C4-2B (cell line): ENCODE results near the gene TMEM163.

Experiments used
- ZFX ChIP-seq: fragments of 450-650 bp; IDR thresholded peaks from 2 replicates; pipeline ENCODE4 v1.6.1; 2017
- TF ChIP-seq, protein P1 (sequence below): fragments of 450-650 bp; conservative IDR thresholded peaks from 2 replicates; pipeline ENCODE4 v1.5.1; 2017; ENCODE audit warnings: mild to moderate bottlenecking

GRCh38 chr2:134455426-134455825, 263.4 kb downstream of the TMEM163 start:
- TF ChIP-seq, protein P1, sequence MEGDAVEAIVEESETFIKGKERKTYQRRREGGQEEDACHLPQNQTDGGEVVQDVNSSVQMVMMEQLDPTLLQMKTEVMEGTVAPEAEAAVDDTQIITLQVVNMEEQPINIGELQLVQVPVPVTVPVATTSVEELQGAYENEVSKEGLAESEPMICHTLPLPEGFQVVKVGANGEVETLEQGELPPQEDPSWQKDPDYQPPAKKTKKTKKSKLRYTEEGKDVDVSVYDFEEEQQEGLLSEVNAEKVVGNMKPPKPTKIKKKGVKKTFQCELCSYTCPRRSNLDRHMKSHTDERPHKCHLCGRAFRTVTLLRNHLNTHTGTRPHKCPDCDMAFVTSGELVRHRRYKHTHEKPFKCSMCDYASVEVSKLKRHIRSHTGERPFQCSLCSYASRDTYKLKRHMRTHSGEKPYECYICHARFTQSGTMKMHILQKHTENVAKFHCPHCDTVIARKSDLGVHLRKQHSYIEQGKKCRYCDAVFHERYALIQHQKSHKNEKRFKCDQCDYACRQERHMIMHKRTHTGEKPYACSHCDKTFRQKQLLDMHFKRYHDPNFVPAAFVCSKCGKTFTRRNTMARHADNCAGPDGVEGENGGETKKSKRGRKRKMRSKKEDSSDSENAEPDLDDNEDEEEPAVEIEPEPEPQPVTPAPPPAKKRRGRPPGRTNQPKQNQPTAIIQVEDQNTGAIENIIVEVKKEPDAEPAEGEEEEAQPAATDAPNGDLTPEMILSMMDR, result no peak
- TF ChIP-seq ZFX, result no peak
